Measurements from ENCODE around the gene HS3ST5.

Gene HS3ST5

GRCh38 chr6:114342826-114343781 is at the start of gene HS3ST5:
Gene HS3ST5, minus strand, starts transcription at chr6:114343023. Its CDS starts 280,178 bp downstream, at chr6:114062845.
- peaks cover 3% of the 10 kb centered on the region for H3K4me1 Mint-ChIP-seq
- no peak within 1 kb of the TSS for H3K4me3 Mint-ChIP-seq
- H3K9me3 Mint-ChIP-seq: no peaks in the 10 kb centered on the region
- peaks cover 20% of the 10 kb centered on the region for H3K27me3 Mint-ChIP-seq
- peaks cover 1% of the 10 kb centered on the region for H3K36me3 Mint-ChIP-seq
- H3K27ac Mint-ChIP-seq: no peak within 1 kb of the TSS

- Mint-ChIP-seq H3K4me3 (no peak overlapping the region), H3K36me3 (no peaks in the 10 kb centered on the region), H3K4me1 (no peaks in the 10 kb centered on the region), H3K9me3 (no peaks in the 10 kb centered on the region), H3K27me3 (no peaks in the 10 kb centered on the region), H3K27ac (no peak overlapping the region)
Observed at GRCh38 chr6:114390176-114390575, 47.4 kb upstream of the HS3ST5 start.

GRCh38 chr6:114389111-114389510 is 46.3 kb upstream of the HS3ST5 start:
- no peaks in the 10 kb centered on the region for H3K9me3 Mint-ChIP-seq
- H3K27me3 Mint-ChIP-seq: no peaks in the 10 kb centered on the region
- H3K27ac Mint-ChIP-seq: no peak overlapping the region
- no peak overlapping the region for H3K4me3 Mint-ChIP-seq
- no peaks in the 10 kb centered on the region for H3K36me3 Mint-ChIP-seq
- no peaks in the 10 kb centered on the region for H3K4me1 Mint-ChIP-seq

GRCh38 chr6:114382406-114382805 is 39.6 kb upstream of the HS3ST5 start:
- Mint-ChIP-seq H3K4me3 (no peak overlapping the region), H3K27me3 (no peaks in the 10 kb centered on the region), H3K4me1 (no peaks in the 10 kb centered on the region), H3K9me3 (no peaks in the 10 kb centered on the region), H3K36me3 (no peaks in the 10 kb centered on the region), H3K27ac (no peak overlapping the region)

- Mint-ChIP-seq H3K4me3 (no peak overlapping the region), H3K4me1 (no peaks in the 10 kb centered on the region), H3K27ac (no peak overlapping the region), H3K36me3 (no peaks in the 10 kb centered on the region), H3K9me3 (no peaks in the 10 kb centered on the region), H3K27me3 (no peaks in the 10 kb centered on the region)
Observed at GRCh38 chr6:114377881-114378280, 35.1 kb upstream of the HS3ST5 start.

- H3K4me3 Mint-ChIP-seq: no peak overlapping the region
- no peaks in the 10 kb centered on the region for H3K27me3 Mint-ChIP-seq
- no peaks in the 10 kb centered on the region for H3K36me3 Mint-ChIP-seq
- no peaks in the 10 kb centered on the region for H3K4me1 Mint-ChIP-seq
- H3K9me3 Mint-ChIP-seq: no peaks in the 10 kb centered on the region
- no peak overlapping the region for H3K27ac Mint-ChIP-seq
Observed at GRCh38 chr6:114376611-114377175, 33.9 kb upstream of the HS3ST5 start.

GRCh38 chr6:114375541-114376192 is 32.8 kb upstream of the HS3ST5 start:
- no peak overlapping the region for H3K27ac Mint-ChIP-seq
- no peaks in the 10 kb centered on the region for H3K27me3 Mint-ChIP-seq
- H3K4me1 Mint-ChIP-seq: no peaks in the 10 kb centered on the region
- no peaks in the 10 kb centered on the region for H3K9me3 Mint-ChIP-seq
- no peak overlapping the region for H3K4me3 Mint-ChIP-seq
- H3K36me3 Mint-ChIP-seq: no peaks in the 10 kb centered on the region

GRCh38 chr6:114367315-114367961 is 24.6 kb upstream of the HS3ST5 start:
- Mint-ChIP-seq H3K27ac (no peak overlapping the region), H3K9me3 (no peaks in the 10 kb centered on the region)

GRCh38 chr6:114366899-114367298 is 24.1 kb upstream of the HS3ST5 start:
- no peaks in the 10 kb centered on the region for H3K9me3 Mint-ChIP-seq
- no peak overlapping the region for H3K27ac Mint-ChIP-seq
- H3K4me3 Mint-ChIP-seq: no peak overlapping the region
- H3K36me3 Mint-ChIP-seq: no peaks in the 10 kb centered on the region
- H3K4me1 Mint-ChIP-seq: no peaks in the 10 kb centered on the region
- H3K27me3 Mint-ChIP-seq: peaks cover 2% of the 10 kb centered on the region

More at GRCh38 chr6:114367315-114367961, 24.6 kb upstream of the HS3ST5 start:
- no peaks in the 10 kb centered on the region for H3K4me1 Mint-ChIP-seq
- no peaks in the 10 kb centered on the region for H3K36me3 Mint-ChIP-seq
- no peak overlapping the region for H3K4me3 Mint-ChIP-seq
- H3K27me3 Mint-ChIP-seq: peaks cover 2% of the 10 kb centered on the region

- Mint-ChIP-seq H3K4me3 (no peak overlapping the region), H3K27ac (no peak overlapping the region), H3K4me1 (no peaks in the 10 kb centered on the region), H3K36me3 (no peaks in the 10 kb centered on the region), H3K27me3 (peaks cover 2% of the 10 kb centered on the region), H3K9me3 (no peaks in the 10 kb centered on the region)
Observed at GRCh38 chr6:114364301-114364700, 21.5 kb upstream of the HS3ST5 start.

- Mint-ChIP-seq H3K27me3 (peaks cover 2% of the 10 kb centered on the region), H3K36me3 (no peaks in the 10 kb centered on the region), H3K9me3 (no peaks in the 10 kb centered on the region), H3K4me1 (no peaks in the 10 kb centered on the region), H3K27ac (no peak overlapping the region), H3K4me3 (no peak overlapping the region)
Observed at GRCh38 chr6:114362957-114363356, 20.1 kb upstream of the HS3ST5 start.

- H3K36me3 Mint-ChIP-seq: no peaks in the 10 kb centered on the region
- no peak overlapping the region for H3K27ac Mint-ChIP-seq
- no peaks in the 10 kb centered on the region for H3K4me1 Mint-ChIP-seq
- H3K9me3 Mint-ChIP-seq: no peaks in the 10 kb centered on the region
- no peak overlapping the region for H3K4me3 Mint-ChIP-seq
- peaks cover 2% of the 10 kb centered on the region for H3K27me3 Mint-ChIP-seq
Observed at GRCh38 chr6:114362396-114362795, 19.6 kb upstream of the HS3ST5 start.

GRCh38 chr6:114361036-114361435 is 18.2 kb upstream of the HS3ST5 start:
- no peaks in the 10 kb centered on the region for H3K36me3 Mint-ChIP-seq
- no peak overlapping the region for H3K27ac Mint-ChIP-seq
- H3K9me3 Mint-ChIP-seq: no peaks in the 10 kb centered on the region
- H3K4me1 Mint-ChIP-seq: no peaks in the 10 kb centered on the region
- H3K4me3 Mint-ChIP-seq: no peak overlapping the region
- peaks cover 2% of the 10 kb centered on the region for H3K27me3 Mint-ChIP-seq

- H3K27ac Mint-ChIP-seq: no peak overlapping the region
- no peaks in the 10 kb centered on the region for H3K9me3 Mint-ChIP-seq
- no peaks in the 10 kb centered on the region for H3K27me3 Mint-ChIP-seq
- no peaks in the 10 kb centered on the region for H3K36me3 Mint-ChIP-seq
- H3K4me1 Mint-ChIP-seq: no peaks in the 10 kb centered on the region
- no peak overlapping the region for H3K4me3 Mint-ChIP-seq
Observed at GRCh38 chr6:114355300-114355699, 12.5 kb upstream of the HS3ST5 start.

GRCh38 chr6:114354482-114354881 is 11.7 kb upstream of the HS3ST5 start:
- H3K36me3 Mint-ChIP-seq: no peaks in the 10 kb centered on the region
- H3K9me3 Mint-ChIP-seq: no peaks in the 10 kb centered on the region
- H3K27ac Mint-ChIP-seq: no peak overlapping the region
- no peak overlapping the region for H3K4me3 Mint-ChIP-seq
- H3K4me1 Mint-ChIP-seq: no peaks in the 10 kb centered on the region
- H3K27me3 Mint-ChIP-seq: no peaks in the 10 kb centered on the region
